HuH-7 (cell line): ENCODE data around the gene AACS.

Experiments used
- DNase-seq: peaks from one replicate; pipeline ENCODE4 v3.0.0; 2011; ENCODE audit warnings: low spot score

Gene AACS

GRCh38 chr12:125152463-125152862 lies 87.2 kb downstream of the AACS start:
- no peak for DNase-seq

- no peak for DNase-seq
These were observed 90.1 kb downstream of the AACS start for GRCh38 chr12:125155366-125155765.

- DNase-seq: no peak
These were observed 91.9 kb downstream of the AACS start for GRCh38 chr12:125157177-125157576.

- DNase-seq: no peak
These were observed 94.5 kb downstream of the AACS start for GRCh38 chr12:125159702-125160101.

- DNase-seq: no peak
These were observed 95.2 kb downstream of the AACS start for GRCh38 chr12:125160281-125160955.

GRCh38 chr12:125161712-125162022 lies 96.4 kb downstream of the AACS start:
- no peak for DNase-seq

GRCh38 chr12:125162489-125163028 lies 97.3 kb downstream of the AACS start:
- no peak for DNase-seq

- no peak for DNase-seq
These were observed 97.9 kb downstream of the AACS start for GRCh38 chr12:125163148-125163547.

- DNase-seq: no peak
These were observed 99.3 kb downstream of the AACS start for GRCh38 chr12:125164541-125164940.

GRCh38 chr12:125166041-125166440 lies 100.8 kb downstream of the AACS start:
- DNase-seq: no peak

GRCh38 chr12:125167658-125168057 lies 102.4 kb downstream of the AACS start:
- no peak for DNase-seq

- no peak for DNase-seq
These were observed 104.2 kb downstream of the AACS start for GRCh38 chr12:125169451-125169850.

- no peak for DNase-seq
These were observed 104.6 kb downstream of the AACS start for GRCh38 chr12:125169870-125170269.

- DNase-seq: no peak
These were observed 106.0 kb downstream of the AACS start for GRCh38 chr12:125171267-125171666.

GRCh38 chr12:125172231-125172850 lies 107.1 kb downstream of the AACS start:
- no peak for DNase-seq

- no peak for DNase-seq
These were observed 110.3 kb downstream of the AACS start for GRCh38 chr12:125175576-125175975.

- no peak for DNase-seq
These were observed 113.0 kb downstream of the AACS start for GRCh38 chr12:125178222-125178621.

GRCh38 chr12:125180144-125180543 lies 114.9 kb downstream of the AACS start:
- no peak for DNase-seq

GRCh38 chr12:125181107-125181506 lies 115.9 kb downstream of the AACS start:
- DNase-seq: no peak

GRCh38 chr12:125183187-125184067 lies 118.2 kb downstream of the AACS start:
- DNase-seq: peak; percentile 85

- DNase-seq: no peak
These were observed 119.2 kb downstream of the AACS start for GRCh38 chr12:125184213-125184967.

GRCh38 chr12:125185311-125185739 lies 120.1 kb downstream of the AACS start:
- no peak for DNase-seq
